Osteocyte (in vitro differentiated cells): ENCODE results near the gene PARP8. TPM values are rescaled to one million over a fixed set of nuclear protein-coding genes. Genes with fewer than 3 reads are reported as not detected.

Experiments used
- DNase-seq: peaks from one replicate; pipeline ENCODE4 v3.0.0; 2021; ENCODE audit warnings: mixed read lengths; ENCODE audit not compliant: unreplicated experiment; ENCODE audit errors: extremely low spot score
- H3K27ac Mint-ChIP-seq: one replicate; pipeline ENCODE4 v1.8.0; 2021; ENCODE audit warnings: mild to moderate bottlenecking, mixed read lengths; ENCODE audit not compliant: unreplicated experiment
- H3K27me3 Mint-ChIP-seq: one replicate; pipeline ENCODE4 v1.8.0; 2021; ENCODE audit warnings: mixed read lengths; ENCODE audit not compliant: unreplicated experiment
- H3K36me3 Mint-ChIP-seq: one replicate; pipeline ENCODE4 v1.8.0; 2021; ENCODE audit warnings: mixed read lengths; ENCODE audit not compliant: unreplicated experiment
- H3K4me1 Mint-ChIP-seq: one replicate; pipeline ENCODE4 v1.8.0; 2021; ENCODE audit warnings: mixed read lengths; ENCODE audit not compliant: unreplicated experiment
- H3K4me3 Mint-ChIP-seq: one replicate; pipeline ENCODE4 v1.8.0; 2021; ENCODE audit warnings: mild to moderate bottlenecking, moderate library complexity, mixed read lengths; ENCODE audit not compliant: unreplicated experiment
- H3K9me3 Mint-ChIP-seq: one replicate; pipeline ENCODE4 v1.8.0; 2021; ENCODE audit warnings: mixed read lengths; ENCODE audit not compliant: unreplicated experiment
- CTCF ChIP-seq: fragments of 200-600 bp; sonication (generic); IDR thresholded peaks from 2 replicates; pipeline ENCODE4 v1.5.0; 2021; ENCODE audit warnings: antibody characterized with exemption, mild to moderate bottlenecking, moderate library complexity
- total RNA-seq: library from RNA; stranded (reverse); gene quantifications from 2 replicates; pipeline ENCODE4 v1.2.1, GENCODE V29; 2021

The PARP8 gene
- total RNA-seq, 1 donor from 2014 or later, result 23.9 TPM

DNA sequence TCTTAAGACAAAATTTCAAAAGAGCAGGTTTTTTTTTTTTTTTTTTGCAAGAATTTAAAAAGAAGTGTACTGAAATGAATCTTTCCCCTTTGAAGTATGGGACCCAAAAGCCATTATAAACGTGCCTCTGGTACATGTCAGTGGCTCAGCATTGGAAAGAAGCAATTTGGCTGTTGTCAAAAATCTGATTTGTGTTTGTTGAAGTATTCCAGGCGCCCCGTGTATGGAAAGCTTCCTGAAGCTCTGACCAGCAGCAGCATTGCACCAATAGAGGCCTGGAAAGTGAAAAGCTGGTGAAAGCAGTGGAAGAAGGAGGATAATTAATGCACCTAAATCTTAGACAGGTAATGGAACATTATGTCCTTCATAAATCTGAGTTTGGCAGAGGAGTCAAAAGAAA, 215.0 kb downstream of the PARP8 start:
- Mint-ChIP-seq H3K9me3 (no peaks in the 10 kb centered on the region), H3K36me3 (no peaks in the 10 kb centered on the region), H3K4me3 (no peak overlapping the region), H3K27me3 (peaks cover 8% of the 10 kb centered on the region), H3K4me1 (no peaks in the 10 kb centered on the region), H3K27ac (no peak overlapping the region)
- no peak for DNase-seq
- no peak for TF ChIP-seq CTCF

- Mint-ChIP-seq H3K27me3 (peaks cover 7% of the 10 kb centered on the region), H3K4me3 (no peak overlapping the region), H3K27ac (no peak overlapping the region), H3K36me3 (no peaks in the 10 kb centered on the region), H3K9me3 (no peaks in the 10 kb centered on the region), H3K4me1 (no peaks in the 10 kb centered on the region)
- no peak for DNase-seq
- TF ChIP-seq CTCF, result no peak
These were observed 220.4 kb downstream of the PARP8 start for GRCh38 chr5:50886657-50887345.

GRCh38 chr5:50887889-50888633, 221.6 kb downstream of the PARP8 start:
- DNase-seq, result no peak
- no peaks in the 10 kb centered on the region for H3K36me3 Mint-ChIP-seq
- no peak overlapping the region for H3K4me3 Mint-ChIP-seq
- H3K9me3 Mint-ChIP-seq, result no peaks in the 10 kb centered on the region
- TF ChIP-seq CTCF, result no peak
- peaks cover 5% of the 10 kb centered on the region for H3K27me3 Mint-ChIP-seq
- no peaks in the 10 kb centered on the region for H3K4me1 Mint-ChIP-seq
- no peak overlapping the region for H3K27ac Mint-ChIP-seq

GRCh38 chr5:50888751-50889150, 222.3 kb downstream of the PARP8 start:
- H3K27me3 Mint-ChIP-seq, result peaks cover 5% of the 10 kb centered on the region
- no peaks in the 10 kb centered on the region for H3K9me3 Mint-ChIP-seq
- H3K4me3 Mint-ChIP-seq, result no peak overlapping the region
- H3K4me1 Mint-ChIP-seq, result no peaks in the 10 kb centered on the region
- H3K27ac Mint-ChIP-seq, result no peak overlapping the region
- TF ChIP-seq CTCF, result no peak
- H3K36me3 Mint-ChIP-seq, result no peaks in the 10 kb centered on the region
- DNase-seq, result no peak

- Mint-ChIP-seq H3K27me3 (peaks cover 5% of the 10 kb centered on the region), H3K36me3 (no peaks in the 10 kb centered on the region), H3K27ac (no peak overlapping the region), H3K4me3 (no peak overlapping the region), H3K4me1 (no peaks in the 10 kb centered on the region), H3K9me3 (no peaks in the 10 kb centered on the region)
- TF ChIP-seq CTCF, result no peak
- DNase-seq, result no peak
These were observed 223.4 kb downstream of the PARP8 start for GRCh38 chr5:50889790-50890189.
